22Rv1 (cell line): ENCODE measurements around the gene TCEANC.

Source experiments
- H3K27ac ChIP-seq: fragments of 450-650 bp; 2 replicates; pipeline ENCODE4 v1.5.1; 2017
- CTCF ChIP-seq: fragments of 450-650 bp; IDR thresholded peaks from 2 replicates; pipeline ENCODE4 v1.5.1; 2017; ENCODE audit warnings: mild to moderate bottlenecking
- ZFX ChIP-seq: fragments of 450-650 bp; IDR thresholded peaks from 2 replicates; pipeline ENCODE4 v1.6.1; 2017; ENCODE audit warnings: antibody characterized with exemption, borderline replicate concordance

The TCEANC gene, protein sequence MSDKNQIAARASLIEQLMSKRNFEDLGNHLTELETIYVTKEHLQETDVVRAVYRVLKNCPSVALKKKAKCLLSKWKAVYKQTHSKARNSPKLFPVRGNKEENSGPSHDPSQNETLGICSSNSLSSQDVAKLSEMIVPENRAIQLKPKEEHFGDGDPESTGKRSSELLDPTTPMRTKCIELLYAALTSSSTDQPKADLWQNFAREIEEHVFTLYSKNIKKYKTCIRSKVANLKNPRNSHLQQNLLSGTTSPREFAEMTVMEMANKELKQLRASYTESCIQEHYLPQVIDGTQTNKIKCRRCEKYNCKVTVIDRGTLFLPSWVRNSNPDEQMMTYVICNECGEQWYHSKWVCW

GRCh38 chrX:13652850-13653693 lies at the start of gene TCEANC:
Gene TCEANC (plus strand): TSS chrX:13653141. CDS start chrX:13662509, 9,368 bp downstream.
- H3K27ac ChIP-seq: peak within 1 kb of the TSS; percentile 87
- no peak for TF ChIP-seq CTCF
- TF ChIP-seq ZFX: no peak

GRCh38 chrX:13605611-13606010 lies 47.3 kb upstream of the TCEANC start:
- TF ChIP-seq CTCF: no peak
- no peak for TF ChIP-seq ZFX
- H3K27ac ChIP-seq: no peak overlapping the region

DNA sequence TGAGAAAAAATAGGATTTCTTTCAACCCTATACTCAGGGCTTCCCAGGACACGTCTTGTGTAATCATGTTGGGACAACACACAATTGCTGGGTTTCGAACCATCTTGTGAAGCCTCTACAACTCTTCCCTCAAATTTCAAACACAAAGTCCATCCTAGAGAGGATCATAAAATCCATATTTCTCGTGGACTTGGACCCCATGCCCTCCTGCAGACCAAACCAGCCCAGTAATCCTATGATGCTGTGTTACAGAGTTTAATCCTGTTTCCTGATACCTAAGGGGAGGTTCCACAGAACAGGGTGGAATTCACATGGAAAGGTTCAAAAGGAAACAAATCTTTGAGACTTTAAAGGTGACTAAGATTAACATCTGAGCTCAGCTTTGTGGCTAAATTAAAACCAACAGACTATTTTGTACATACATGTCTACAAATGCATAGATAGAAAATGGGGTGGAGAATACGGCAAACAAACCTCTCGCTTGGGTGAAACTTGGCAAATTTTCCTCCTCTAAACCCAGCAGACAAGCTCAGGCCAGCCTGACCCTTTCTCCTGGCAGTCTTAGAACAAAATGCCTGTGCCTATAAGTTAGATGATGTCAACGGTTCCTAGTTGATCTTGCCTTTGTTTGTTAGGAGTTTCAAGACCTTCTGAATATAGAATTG lies 45.5 kb upstream of the TCEANC start:
- no peak for TF ChIP-seq ZFX
- no peak for TF ChIP-seq CTCF
- no peak overlapping the region for H3K27ac ChIP-seq

DNA sequence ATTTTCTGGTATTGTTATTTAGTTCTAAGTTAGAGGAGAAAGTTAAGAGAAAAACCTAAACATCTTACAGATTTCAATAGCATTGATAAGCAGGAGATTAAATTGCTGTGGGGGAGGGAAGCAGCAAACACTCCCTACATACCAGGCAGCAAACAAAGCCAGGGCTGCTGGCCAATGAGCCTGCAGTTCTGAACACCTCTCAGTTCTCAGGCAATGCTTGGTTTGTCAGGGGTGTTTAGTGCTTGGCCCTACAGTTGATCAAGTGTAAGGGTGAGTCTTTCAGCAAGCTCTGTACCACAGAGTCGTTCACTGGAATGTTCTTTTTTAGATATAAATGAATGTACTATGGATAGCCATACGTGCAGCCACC lies 45.0 kb upstream of the TCEANC start:
- TF ChIP-seq ZFX (no peak), CTCF (no peak)
- H3K27ac ChIP-seq: no peak overlapping the region

GRCh38 chrX:13614154-13614553 lies 38.8 kb upstream of the TCEANC start:
- TF ChIP-seq ZFX (no peak), CTCF (no peak)
- no peak overlapping the region for H3K27ac ChIP-seq

- H3K27ac ChIP-seq: no peak overlapping the region
- TF ChIP-seq ZFX: no peak
- TF ChIP-seq CTCF: no peak
These were observed 32.7 kb upstream of the TCEANC start for GRCh38 chrX:13620207-13620606.
